SK-N-SH treated with all-trans-retinoic acid at 6 μM for 48 hours (cell line): ENCODE data around the gene LRRC2.

Source experiments
- ATAC-seq: fragments of 200-7000 bp; cut with Tn5 transposase; 3 replicates; pipeline ENCODE4 v1.9.1; 2020; ENCODE audit warnings: mild to moderate bottlenecking, moderate library complexity
- BACH2 ChIP-seq: fragments of 250-450 bp; sonication (Bioruptor Pico); IDR thresholded peaks from 2 replicates; pipeline ENCODE4 v1.9.0; 2021; ENCODE audit warnings: mild to moderate bottlenecking, borderline replicate concordance
- ISL1 ChIP-seq: fragments of 250-450 bp; sonication (Bioruptor Pico); IDR thresholded peaks from 2 replicates; pipeline ENCODE4 v2.1.2; 2022; ENCODE audit warnings: mild to moderate bottlenecking, moderate library complexity
- PPARA ChIP-seq: fragments of 250-450 bp; sonication (Bioruptor Pico); IDR thresholded peaks from 2 replicates; pipeline ENCODE4 v1.5.0; 2020; ENCODE audit warnings: mild to moderate bottlenecking, borderline replicate concordance
- RARB ChIP-seq: fragments of 250-450 bp; sonication (Bioruptor Pico); IDR thresholded peaks from 2 replicates; pipeline ENCODE4 v1.8.0; 2021; ENCODE audit warnings: mild to moderate bottlenecking, moderate library complexity
- TCF4 ChIP-seq: fragments of 250-450 bp; sonication (Bioruptor Pico); IDR thresholded peaks from 2 replicates; pipeline ENCODE4 v1.8.0; 2021; ENCODE audit warnings: mild to moderate bottlenecking, moderate library complexity, borderline replicate concordance
- TOX ChIP-seq: fragments of 250-450 bp; sonication (Bioruptor Pico); IDR thresholded peaks from 2 replicates; pipeline ENCODE4 v1.8.0; 2021; ENCODE audit warnings: mild to moderate bottlenecking, moderate library complexity, borderline replicate concordance
- ZC3H10 ChIP-seq: fragments of 250-450 bp; sonication (Bioruptor Pico); IDR thresholded peaks from 2 replicates; pipeline ENCODE4 v1.5.1; 2021; ENCODE audit warnings: mild to moderate bottlenecking, moderate library complexity
- ZFP3 ChIP-seq: fragments of 250-450 bp; sonication (Bioruptor Pico); IDR thresholded peaks from 2 replicates; pipeline ENCODE4 v1.5.0; 2020; ENCODE audit warnings: mild to moderate bottlenecking, moderate library complexity
- ZNF565 ChIP-seq: fragments of 450-650 bp; formaldehyde crosslinking; conservative IDR thresholded peaks from 2 replicates; pipeline ENCODE4 v1.5.0; 2020; ENCODE audit warnings: low read depth, mild to moderate bottlenecking, moderate library complexity
- ZNF70 ChIP-seq: fragments of 450-650 bp; formaldehyde crosslinking; IDR thresholded peaks from 2 replicates; pipeline ENCODE4 v1.5.0; 2020; ENCODE audit warnings: mild to moderate bottlenecking, moderate library complexity
- ZNF8 ChIP-seq: fragments of 450-650 bp; formaldehyde crosslinking; IDR thresholded peaks from 2 replicates; pipeline ENCODE4 v1.5.0; 2020; ENCODE audit warnings: mild to moderate bottlenecking, moderate library complexity
- TF ChIP-seq, protein P1 (sequence below): fragments of 250-450 bp; sonication (Bioruptor Pico); IDR thresholded peaks from 2 replicates; pipeline ENCODE4 v1.8.0; 2020; ENCODE audit warnings: mild to moderate bottlenecking, moderate library complexity, borderline replicate concordance
- TF ChIP-seq, protein P2 (sequence below): fragments of 250-450 bp; sonication (Bioruptor Pico); IDR thresholded peaks from 2 replicates; pipeline ENCODE4 v1.5.1; 2021; ENCODE audit warnings: mild to moderate bottlenecking, moderate library complexity
- TF ChIP-seq, protein P3 (sequence below): fragments of 250-450 bp; sonication (Bioruptor Pico); IDR thresholded peaks from 2 replicates; pipeline ENCODE4 v1.5.0; 2020; ENCODE audit warnings: mild to moderate bottlenecking, moderate library complexity
- TF ChIP-seq, protein P4 (sequence below): fragments of 250-450 bp; sonication (Bioruptor Pico); IDR thresholded peaks from 2 replicates; pipeline ENCODE4 v1.5.1; 2020; ENCODE audit warnings: low read depth, mild to moderate bottlenecking, moderate library complexity
- TF ChIP-seq, protein P5 (sequence below): fragments of 250-450 bp; sonication (Bioruptor Pico); IDR thresholded peaks from 2 replicates; pipeline ENCODE4 v1.8.0; 2021; ENCODE audit warnings: low read depth, mild to moderate bottlenecking, moderate library complexity, borderline replicate concordance

Gene LRRC2

DNA sequence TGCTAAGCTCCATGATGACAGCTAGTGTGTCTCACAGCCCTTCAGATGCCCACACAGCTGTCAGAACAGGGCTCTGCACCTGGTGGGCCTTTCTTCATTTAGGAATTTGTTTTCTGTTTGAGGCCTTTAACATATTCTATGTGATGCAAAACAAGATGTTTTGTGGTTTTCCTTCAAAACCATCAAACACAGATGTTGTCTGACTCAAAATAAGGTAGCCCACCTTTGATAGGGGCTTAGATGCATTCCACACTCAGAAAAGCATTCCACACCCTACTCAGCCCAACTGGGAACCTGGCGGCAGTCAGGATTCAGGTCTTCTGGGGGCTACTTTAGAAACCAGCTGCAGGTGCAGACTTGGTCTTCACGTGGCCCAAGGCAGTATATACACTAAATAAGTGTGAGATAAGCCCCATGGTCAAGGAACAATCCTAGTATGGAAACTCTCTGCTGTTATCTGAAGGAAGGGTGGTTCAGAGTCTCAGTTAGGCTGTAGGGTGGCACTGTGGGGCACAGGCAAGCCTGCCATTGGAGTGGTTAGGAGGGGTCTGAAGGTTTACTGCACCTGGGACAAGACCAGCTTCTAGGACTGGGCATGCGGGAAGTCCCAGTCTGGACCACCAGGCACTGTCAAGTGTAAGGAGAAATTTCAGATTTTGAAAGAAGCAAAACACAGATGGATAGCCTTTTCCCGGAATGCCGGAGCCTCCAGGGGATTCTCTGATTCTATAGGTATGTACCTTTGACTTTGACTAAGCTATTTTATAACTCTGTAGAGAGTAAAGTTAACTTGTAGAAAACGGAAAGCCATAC is 20.1 kb downstream of the LRRC2 start:
- ATAC-seq, result no peak
- TF ChIP-seq BACH2 (CRISPR knock-in tag) (no peak), ZNF8 (CRISPR knock-in tag) (no peak), ISL1 (CRISPR knock-in tag) (no peak), TCF4 (CRISPR knock-in tag) (no peak), TOX (no peak), ZFP3 (CRISPR knock-in tag) (no peak), ZNF70 (no peak)
- TF ChIP-seq, protein P1, sequence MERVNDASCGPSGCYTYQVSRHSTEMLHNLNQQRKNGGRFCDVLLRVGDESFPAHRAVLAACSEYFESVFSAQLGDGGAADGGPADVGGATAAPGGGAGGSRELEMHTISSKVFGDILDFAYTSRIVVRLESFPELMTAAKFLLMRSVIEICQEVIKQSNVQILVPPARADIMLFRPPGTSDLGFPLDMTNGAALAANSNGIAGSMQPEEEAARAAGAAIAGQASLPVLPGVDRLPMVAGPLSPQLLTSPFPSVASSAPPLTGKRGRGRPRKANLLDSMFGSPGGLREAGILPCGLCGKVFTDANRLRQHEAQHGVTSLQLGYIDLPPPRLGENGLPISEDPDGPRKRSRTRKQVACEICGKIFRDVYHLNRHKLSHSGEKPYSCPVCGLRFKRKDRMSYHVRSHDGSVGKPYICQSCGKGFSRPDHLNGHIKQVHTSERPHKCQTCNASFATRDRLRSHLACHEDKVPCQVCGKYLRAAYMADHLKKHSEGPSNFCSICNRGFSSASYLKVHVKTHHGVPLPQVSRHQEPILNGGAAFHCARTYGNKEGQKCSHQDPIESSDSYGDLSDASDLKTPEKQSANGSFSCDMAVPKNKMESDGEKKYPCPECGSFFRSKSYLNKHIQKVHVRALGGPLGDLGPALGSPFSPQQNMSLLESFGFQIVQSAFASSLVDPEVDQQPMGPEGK, result no peak
- TF ChIP-seq, protein P2, sequence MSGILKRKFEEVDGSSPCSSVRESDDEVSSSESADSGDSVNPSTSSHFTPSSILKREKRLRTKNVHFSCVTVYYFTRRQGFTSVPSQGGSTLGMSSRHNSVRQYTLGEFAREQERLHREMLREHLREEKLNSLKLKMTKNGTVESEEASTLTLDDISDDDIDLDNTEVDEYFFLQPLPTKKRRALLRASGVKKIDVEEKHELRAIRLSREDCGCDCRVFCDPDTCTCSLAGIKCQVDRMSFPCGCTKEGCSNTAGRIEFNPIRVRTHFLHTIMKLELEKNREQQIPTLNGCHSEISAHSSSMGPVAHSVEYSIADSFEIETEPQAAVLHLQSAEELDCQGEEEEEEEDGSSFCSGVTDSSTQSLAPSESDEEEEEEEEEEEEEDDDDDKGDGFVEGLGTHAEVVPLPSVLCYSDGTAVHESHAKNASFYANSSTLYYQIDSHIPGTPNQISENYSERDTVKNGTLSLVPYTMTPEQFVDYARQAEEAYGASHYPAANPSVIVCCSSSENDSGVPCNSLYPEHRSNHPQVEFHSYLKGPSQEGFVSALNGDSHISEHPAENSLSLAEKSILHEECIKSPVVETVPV (CRISPR knock-in tag), result no peak
- TF ChIP-seq, protein P3, sequence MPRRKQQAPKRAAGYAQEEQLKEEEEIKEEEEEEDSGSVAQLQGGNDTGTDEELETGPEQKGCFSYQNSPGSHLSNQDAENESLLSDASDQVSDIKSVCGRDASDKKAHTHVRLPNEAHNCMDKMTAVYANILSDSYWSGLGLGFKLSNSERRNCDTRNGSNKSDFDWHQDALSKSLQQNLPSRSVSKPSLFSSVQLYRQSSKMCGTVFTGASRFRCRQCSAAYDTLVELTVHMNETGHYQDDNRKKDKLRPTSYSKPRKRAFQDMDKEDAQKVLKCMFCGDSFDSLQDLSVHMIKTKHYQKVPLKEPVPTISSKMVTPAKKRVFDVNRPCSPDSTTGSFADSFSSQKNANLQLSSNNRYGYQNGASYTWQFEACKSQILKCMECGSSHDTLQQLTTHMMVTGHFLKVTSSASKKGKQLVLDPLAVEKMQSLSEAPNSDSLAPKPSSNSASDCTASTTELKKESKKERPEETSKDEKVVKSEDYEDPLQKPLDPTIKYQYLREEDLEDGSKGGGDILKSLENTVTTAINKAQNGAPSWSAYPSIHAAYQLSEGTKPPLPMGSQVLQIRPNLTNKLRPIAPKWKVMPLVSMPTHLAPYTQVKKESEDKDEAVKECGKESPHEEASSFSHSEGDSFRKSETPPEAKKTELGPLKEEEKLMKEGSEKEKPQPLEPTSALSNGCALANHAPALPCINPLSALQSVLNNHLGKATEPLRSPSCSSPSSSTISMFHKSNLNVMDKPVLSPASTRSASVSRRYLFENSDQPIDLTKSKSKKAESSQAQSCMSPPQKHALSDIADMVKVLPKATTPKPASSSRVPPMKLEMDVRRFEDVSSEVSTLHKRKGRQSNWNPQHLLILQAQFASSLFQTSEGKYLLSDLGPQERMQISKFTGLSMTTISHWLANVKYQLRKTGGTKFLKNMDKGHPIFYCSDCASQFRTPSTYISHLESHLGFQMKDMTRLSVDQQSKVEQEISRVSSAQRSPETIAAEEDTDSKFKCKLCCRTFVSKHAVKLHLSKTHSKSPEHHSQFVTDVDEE (CRISPR knock-in tag), result no peak

DNA sequence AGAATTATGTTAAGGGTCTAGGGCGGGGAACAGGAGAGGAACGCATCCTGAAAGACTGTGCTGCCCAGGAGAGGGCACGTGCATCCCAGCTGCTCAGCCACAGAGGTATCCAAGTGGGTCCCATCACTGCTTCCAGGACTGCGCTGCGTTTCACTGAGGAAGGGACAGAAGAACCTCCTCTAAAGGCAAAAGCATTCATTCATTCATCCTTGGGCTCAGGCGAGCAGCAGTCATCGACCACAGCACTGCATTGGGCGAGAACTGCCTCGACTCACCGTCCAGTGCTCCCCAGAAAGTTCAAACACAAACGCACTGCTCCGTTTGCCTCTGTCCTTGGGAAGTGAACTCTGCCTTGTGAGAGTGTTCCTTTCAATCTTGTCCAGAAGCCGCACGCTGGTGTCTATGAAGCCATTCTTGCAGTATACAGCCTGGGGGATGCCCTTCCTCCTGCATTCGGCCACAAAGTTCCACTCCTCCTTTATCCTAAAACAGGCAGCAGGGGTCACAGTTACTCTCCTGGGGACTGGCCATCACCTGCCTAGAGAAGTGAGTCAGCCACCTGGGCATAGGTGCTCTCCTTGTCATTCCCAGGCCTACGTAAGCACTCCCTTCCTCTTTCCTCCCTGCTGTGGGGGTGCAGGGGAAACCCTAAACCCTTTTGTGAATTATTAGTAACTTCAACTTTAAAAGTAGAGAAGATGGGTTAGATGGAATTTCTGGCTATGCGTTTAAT is 21.2 kb downstream of the LRRC2 start:
- ATAC-seq, result no peak

DNA sequence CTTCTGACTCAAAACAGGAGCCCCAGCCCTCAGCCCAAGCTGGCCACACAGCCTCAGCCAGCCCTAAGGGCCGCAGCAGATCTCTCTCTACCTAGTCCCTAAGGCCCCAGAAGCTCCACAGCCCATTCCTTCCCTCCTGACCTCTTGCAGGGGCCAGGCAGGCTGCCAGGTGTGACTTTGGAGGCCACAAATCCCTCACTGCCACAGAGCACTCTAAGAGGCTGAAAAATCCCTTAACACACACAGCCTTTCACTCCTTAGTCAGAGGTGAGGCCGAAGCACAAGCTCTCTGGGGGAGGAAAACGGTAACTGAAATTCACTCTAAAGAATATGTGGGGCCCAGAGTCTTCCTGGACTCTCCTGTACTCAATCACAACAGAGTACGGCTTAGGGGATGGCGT is 23.3 kb downstream of the LRRC2 start:
- peak; percentile 41; the same call in 1 of the 3 replicates for ATAC-seq
- TF ChIP-seq, protein P4, sequence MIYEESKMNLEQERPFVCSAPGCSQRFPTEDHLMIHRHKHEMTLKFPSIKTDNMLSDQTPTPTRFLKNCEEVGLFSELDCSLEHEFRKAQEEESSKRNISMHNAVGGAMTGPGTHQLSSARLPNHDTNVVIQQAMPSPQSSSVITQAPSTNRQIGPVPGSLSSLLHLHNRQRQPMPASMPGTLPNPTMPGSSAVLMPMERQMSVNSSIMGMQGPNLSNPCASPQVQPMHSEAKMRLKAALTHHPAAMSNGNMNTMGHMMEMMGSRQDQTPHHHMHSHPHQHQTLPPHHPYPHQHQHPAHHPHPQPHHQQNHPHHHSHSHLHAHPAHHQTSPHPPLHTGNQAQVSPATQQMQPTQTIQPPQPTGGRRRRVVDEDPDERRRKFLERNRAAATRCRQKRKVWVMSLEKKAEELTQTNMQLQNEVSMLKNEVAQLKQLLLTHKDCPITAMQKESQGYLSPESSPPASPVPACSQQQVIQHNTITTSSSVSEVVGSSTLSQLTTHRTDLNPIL, result no peak
- no peak for TF ChIP-seq ZC3H10
- TF ChIP-seq, all 23 proteins: peak for 0

More for the DNA sequence above, 21.2 kb downstream of the LRRC2 start:
- TF ChIP-seq, protein P2 (CRISPR knock-in tag), result no peak
- TF ChIP-seq RARB, result no peak
- TF ChIP-seq, all 23 proteins: peak for 0

DNA sequence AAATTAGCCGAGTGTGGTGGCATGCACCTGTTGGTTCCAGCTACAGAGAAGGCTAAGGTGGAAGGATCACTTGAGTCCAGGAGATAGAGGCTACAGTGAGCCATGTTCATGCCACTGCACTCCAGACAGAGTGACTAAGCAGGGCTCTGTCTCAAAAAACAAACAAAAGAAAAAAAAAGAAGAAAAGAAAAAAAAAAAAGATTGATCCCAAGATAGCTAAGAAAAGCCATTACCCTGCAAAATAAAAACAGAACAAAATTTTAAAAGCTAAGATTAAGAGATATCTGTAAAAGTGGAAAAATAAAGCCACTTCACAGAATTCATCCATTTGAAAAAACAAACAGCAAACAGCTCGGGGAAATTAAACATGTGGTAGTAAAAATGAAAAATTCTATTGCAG is 23.8 kb downstream of the LRRC2 start:
- ATAC-seq, result no peak; the same call in 2 of the 3 replicates
- TF ChIP-seq, protein P5, sequence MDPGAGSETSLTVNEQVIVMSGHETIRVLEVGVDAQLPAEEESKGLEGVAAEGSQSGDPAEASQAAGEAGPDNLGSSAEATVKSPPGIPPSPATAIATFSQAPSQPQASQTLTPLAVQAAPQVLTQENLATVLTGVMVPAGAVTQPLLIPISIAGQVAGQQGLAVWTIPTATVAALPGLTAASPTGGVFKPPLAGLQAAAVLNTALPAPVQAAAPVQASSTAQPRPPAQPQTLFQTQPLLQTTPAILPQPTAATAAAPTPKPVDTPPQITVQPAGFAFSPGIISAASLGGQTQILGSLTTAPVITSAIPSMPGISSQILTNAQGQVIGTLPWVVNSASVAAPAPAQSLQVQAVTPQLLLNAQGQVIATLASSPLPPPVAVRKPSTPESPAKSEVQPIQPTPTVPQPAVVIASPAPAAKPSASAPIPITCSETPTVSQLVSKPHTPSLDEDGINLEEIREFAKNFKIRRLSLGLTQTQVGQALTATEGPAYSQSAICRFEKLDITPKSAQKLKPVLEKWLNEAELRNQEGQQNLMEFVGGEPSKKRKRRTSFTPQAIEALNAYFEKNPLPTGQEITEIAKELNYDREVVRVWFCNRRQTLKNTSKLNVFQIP, result no peak
- TF ChIP-seq ZNF565 (CRISPR knock-in tag), result no peak
- no peak for TF ChIP-seq PPARA (CRISPR knock-in tag)
